Panc1 (cell line): Measurements from ENCODE around the gene TMTC1.

Source experiments
- POLR2AphosphoS5 ChIP-seq: IDR thresholded peaks from 2 replicates; pipeline ENCODE4 v1.6.1; 2012; ENCODE audit warnings: mild to moderate bottlenecking, low read depth, low read length, moderate library complexity
- SIN3A ChIP-seq: IDR thresholded peaks from 2 replicates; pipeline ENCODE4 v1.6.1; 2012; ENCODE audit warnings: low read depth, mild to moderate bottlenecking, low read length, moderate library complexity, borderline replicate concordance; ENCODE audit not compliant: insufficient read depth
- TCF7L2 ChIP-seq: IDR thresholded peaks from 2 replicates; pipeline ENCODE4 v1.6.1; 2011; ENCODE audit warnings: mild to moderate bottlenecking, low read depth, low read length, inconsistent platforms
- TF ChIP-seq, protein P1 (sequence below): fragments of 450-650 bp; IDR thresholded peaks from 2 replicates; pipeline ENCODE4 v1.5.1; 2017; ENCODE audit warnings: mild to moderate bottlenecking
- TF ChIP-seq, protein P2 (sequence below), 2 experiments: IDR thresholded peaks; 2 replicates each; pipeline ENCODE4 v1.6.1; 2011 to 2012; ENCODE audit warnings: low read depth in 2 of 2, control low read depth in 1 of 2, low read length in 1 of 2, mild to moderate bottlenecking in 1 of 2, moderate library complexity in 1 of 2; ENCODE audit not compliant: insufficient read depth in 1 of 2

DNA sequence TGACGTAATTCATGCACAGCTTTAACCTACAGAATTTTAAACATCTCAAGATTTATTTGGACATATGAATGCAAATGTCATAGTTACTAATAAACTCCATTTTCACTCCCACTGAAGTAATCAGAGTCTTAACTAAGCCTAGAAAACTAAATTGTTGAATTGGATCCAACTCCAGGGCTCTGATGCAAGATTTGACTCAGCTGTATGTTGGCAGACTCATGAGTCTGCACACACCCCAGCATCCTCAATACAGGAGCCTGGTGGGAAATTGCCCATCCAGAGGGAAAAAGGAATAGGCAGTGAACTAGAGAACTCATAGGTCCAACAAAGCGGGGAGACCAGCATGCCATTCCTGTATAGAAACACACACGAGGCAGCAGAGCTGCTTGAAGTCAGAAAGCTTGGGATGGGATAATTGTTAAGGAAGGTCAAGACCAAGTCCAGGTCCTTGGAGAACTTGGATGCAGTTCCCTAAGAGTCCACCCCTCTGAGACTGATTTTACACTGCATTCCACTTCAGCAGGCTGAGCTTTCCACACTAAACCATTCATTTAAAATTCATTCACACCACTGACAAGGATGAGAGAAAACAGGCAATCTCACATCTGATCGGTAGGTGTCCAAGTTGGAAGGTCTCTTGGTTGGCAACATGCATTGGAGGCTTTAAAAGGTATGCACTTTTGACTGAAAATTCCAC lies 14.4 kb downstream of the TMTC1 start:
- TF ChIP-seq, protein P1, sequence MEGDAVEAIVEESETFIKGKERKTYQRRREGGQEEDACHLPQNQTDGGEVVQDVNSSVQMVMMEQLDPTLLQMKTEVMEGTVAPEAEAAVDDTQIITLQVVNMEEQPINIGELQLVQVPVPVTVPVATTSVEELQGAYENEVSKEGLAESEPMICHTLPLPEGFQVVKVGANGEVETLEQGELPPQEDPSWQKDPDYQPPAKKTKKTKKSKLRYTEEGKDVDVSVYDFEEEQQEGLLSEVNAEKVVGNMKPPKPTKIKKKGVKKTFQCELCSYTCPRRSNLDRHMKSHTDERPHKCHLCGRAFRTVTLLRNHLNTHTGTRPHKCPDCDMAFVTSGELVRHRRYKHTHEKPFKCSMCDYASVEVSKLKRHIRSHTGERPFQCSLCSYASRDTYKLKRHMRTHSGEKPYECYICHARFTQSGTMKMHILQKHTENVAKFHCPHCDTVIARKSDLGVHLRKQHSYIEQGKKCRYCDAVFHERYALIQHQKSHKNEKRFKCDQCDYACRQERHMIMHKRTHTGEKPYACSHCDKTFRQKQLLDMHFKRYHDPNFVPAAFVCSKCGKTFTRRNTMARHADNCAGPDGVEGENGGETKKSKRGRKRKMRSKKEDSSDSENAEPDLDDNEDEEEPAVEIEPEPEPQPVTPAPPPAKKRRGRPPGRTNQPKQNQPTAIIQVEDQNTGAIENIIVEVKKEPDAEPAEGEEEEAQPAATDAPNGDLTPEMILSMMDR, result no peak
- TF ChIP-seq TCF7L2 (no peak), POLR2AphosphoS5 (no peak), SIN3A (no peak)
- TF ChIP-seq, protein P2, sequence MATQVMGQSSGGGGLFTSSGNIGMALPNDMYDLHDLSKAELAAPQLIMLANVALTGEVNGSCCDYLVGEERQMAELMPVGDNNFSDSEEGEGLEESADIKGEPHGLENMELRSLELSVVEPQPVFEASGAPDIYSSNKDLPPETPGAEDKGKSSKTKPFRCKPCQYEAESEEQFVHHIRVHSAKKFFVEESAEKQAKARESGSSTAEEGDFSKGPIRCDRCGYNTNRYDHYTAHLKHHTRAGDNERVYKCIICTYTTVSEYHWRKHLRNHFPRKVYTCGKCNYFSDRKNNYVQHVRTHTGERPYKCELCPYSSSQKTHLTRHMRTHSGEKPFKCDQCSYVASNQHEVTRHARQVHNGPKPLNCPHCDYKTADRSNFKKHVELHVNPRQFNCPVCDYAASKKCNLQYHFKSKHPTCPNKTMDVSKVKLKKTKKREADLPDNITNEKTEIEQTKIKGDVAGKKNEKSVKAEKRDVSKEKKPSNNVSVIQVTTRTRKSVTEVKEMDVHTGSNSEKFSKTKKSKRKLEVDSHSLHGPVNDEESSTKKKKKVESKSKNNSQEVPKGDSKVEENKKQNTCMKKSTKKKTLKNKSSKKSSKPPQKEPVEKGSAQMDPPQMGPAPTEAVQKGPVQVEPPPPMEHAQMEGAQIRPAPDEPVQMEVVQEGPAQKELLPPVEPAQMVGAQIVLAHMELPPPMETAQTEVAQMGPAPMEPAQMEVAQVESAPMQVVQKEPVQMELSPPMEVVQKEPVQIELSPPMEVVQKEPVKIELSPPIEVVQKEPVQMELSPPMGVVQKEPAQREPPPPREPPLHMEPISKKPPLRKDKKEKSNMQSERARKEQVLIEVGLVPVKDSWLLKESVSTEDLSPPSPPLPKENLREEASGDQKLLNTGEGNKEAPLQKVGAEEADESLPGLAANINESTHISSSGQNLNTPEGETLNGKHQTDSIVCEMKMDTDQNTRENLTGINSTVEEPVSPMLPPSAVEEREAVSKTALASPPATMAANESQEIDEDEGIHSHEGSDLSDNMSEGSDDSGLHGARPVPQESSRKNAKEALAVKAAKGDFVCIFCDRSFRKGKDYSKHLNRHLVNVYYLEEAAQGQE (IDR thresholded peaks at IDR 0.05; ENCODE audit: insufficient read depth in 1 of 2, low read depth in 2 of 2, low read length in 1 of 2), result no peak
